GM10248 (cell line): ENCODE data around the gene CTNNA3.

Experiments
- CTCF ChIA-PET: fragments of 300-600 bp; sonication (Branson Sonifier 250); formaldehyde crosslinking; extraction: SDS; loops from one replicate; lab custom pipeline; 2021; ENCODE audit warnings: antibody characterized with exemption; lab: Yijun Ruan, JAX
- POLR2A ChIA-PET: fragments of 350-650 bp; sonication (Branson Sonifier 250); formaldehyde crosslinking; extraction: SDS; loops from one replicate; lab custom pipeline; 2020; ENCODE audit warnings: antibody characterized with exemption; lab: Yijun Ruan, JAX
- DNase-seq: peaks from one replicate; pipeline ENCODE4 v3.0.0; 2012; ENCODE audit errors: extremely low spot score
- CTCF ChIP-seq: IDR thresholded peaks from 2 replicates; pipeline ENCODE4 v1.5.1; 2012; ENCODE audit warnings: mild to moderate bottlenecking, low read depth; ENCODE audit errors: extremely low read depth, missing control alignments, control extremely low read depth

The CTNNA3 gene

GRCh38 chr10:66924674-66925345, 771.2 kb downstream of the CTNNA3 start:
- TF ChIP-seq CTCF, result no peak
- ChIA-PET CTCF (interaction anchor here (1.2 to 5.4 kb wide), 7 partner anchors 8 to 27 kb away, joined by 3 to 25 read pairs (median 3); no protein-coding TSS in a partner anchor), POLR2A (no interaction called here)
- DNase-seq, result no peak

- CTCF ChIA-PET, result no interaction called here
- DNase-seq, result no peak
- POLR2A ChIA-PET, result no interaction called here
- TF ChIP-seq CTCF, result no peak
These were observed 776.7 kb downstream of the CTNNA3 start for GRCh38 chr10:66919248-66919647.

- no peak for TF ChIP-seq CTCF
- POLR2A ChIA-PET, result no interaction called here
- CTCF ChIA-PET, result interaction anchor here (1.2 kb wide), 1 partner anchor 9 kb away, joined by 3 read pairs; the partner anchor contains the start of gene LRRTM3
- DNase-seq, result no peak
These were observed 778.9 kb downstream of the CTNNA3 start for GRCh38 chr10:66917104-66917503.

- no peak for TF ChIP-seq CTCF
- CTCF ChIA-PET, result no interaction called here
- DNase-seq, result no peak
- POLR2A ChIA-PET, result no interaction called here
These were observed 780.0 kb downstream of the CTNNA3 start for GRCh38 chr10:66916030-66916429.

GRCh38 chr10:66910671-66911070, 785.3 kb downstream of the CTNNA3 start:
- no peak for TF ChIP-seq CTCF
- CTCF ChIA-PET, result interaction anchor here (1.1 to 1.2 kb wide), 2 partner anchors 15 to 21 kb away, joined by 3 read pairs; partner anchors contain the start of gene LRRTM3
- POLR2A ChIA-PET, result no interaction called here
- no peak for DNase-seq

- no peak for TF ChIP-seq CTCF
- DNase-seq, result no peak
- POLR2A ChIA-PET, result no interaction called here
- CTCF ChIA-PET, result interaction anchor here (1.9 kb wide), 1 partner anchor 11 kb away, joined by 12 read pairs; no protein-coding TSS in a partner anchor
These were observed 803.1 kb downstream of the CTNNA3 start for GRCh38 chr10:66892871-66893270.
